ENCODE data around the gene TSPAN6.
A peak's percentile ranks its signal among the peaks of the same experiment; 100 is the strongest.

TSPAN6 gene

GRCh38 chrX:100647095-100647494 is 10.5 kb upstream of the TSPAN6 start:
- DNase-seq: no peak

GRCh38 chrX:100645106-100645505 is 8.5 kb upstream of the TSPAN6 start:
- DNase-seq: no peak

GRCh38 chrX:100643956-100644860 is 7.6 kb upstream of the TSPAN6 start, which contains the start of gene SRPX2:
Gene SRPX2, plus strand, starts transcription at chrX:100644199. Its CDS starts 2,124 bp downstream, at chrX:100646323.
- no peak for DNase-seq

- no peak for DNase-seq
These were observed 6.6 kb upstream of the TSPAN6 start for GRCh38 chrX:100643212-100643611.

GRCh38 chrX:100642290-100642689 is 5.7 kb upstream of the TSPAN6 start:
- no peak for DNase-seq

- DNase-seq: no peak
These were observed 651 bp downstream of the TSPAN6 start for GRCh38 chrX:100635989-100636320.

GRCh38 chrX:100635040-100635439 is 1.6 kb downstream of the TSPAN6 start:
- no peak for DNase-seq

- DNase-seq: peak; percentile 0
These were observed 10.6 kb downstream of the TSPAN6 start for GRCh38 chrX:100625985-100626491.

- DNase-seq: no peak
These were observed 13.6 kb downstream of the TSPAN6 start for GRCh38 chrX:100623001-100623400.

GRCh38 chrX:100615005-100615404 is 21.6 kb downstream of the TSPAN6 start:
- no peak for DNase-seq

GRCh38 chrX:100611951-100612350 is 24.7 kb downstream of the TSPAN6 start:
- no peak for DNase-seq

- DNase-seq: no peak
These were observed 27.0 kb downstream of the TSPAN6 start for GRCh38 chrX:100609591-100609990.

- DNase-seq: peak; percentile 10
These were observed 29.9 kb downstream of the TSPAN6 start for GRCh38 chrX:100606753-100607152.

- no peak for DNase-seq
These were observed 35.8 kb downstream of the TSPAN6 start for GRCh38 chrX:100600758-100601157.

GRCh38 chrX:100600340-100600739 is 36.3 kb downstream of the TSPAN6 start:
- DNase-seq: no peak

- no peak for DNase-seq
These were observed 37.1 kb downstream of the TSPAN6 start for GRCh38 chrX:100599456-100599855.

- DNase-seq: no peak
These were observed 40.0 kb downstream of the TSPAN6 start for GRCh38 chrX:100596601-100597000.

- no peak for DNase-seq
These were observed 43.0 kb downstream of the TSPAN6 start for GRCh38 chrX:100593581-100593980.

- DNase-seq: no peak
These were observed 43.5 kb downstream of the TSPAN6 start for GRCh38 chrX:100593126-100593525.

GRCh38 chrX:100591256-100592051 is 45.2 kb downstream of the TSPAN6 start:
- no peak for DNase-seq

GRCh38 chrX:100587861-100588260 is 48.7 kb downstream of the TSPAN6 start:
- DNase-seq: no peak

- DNase-seq: no peak
These were observed 49.9 kb downstream of the TSPAN6 start for GRCh38 chrX:100586747-100587146.

GRCh38 chrX:100584611-100585010 is 52.0 kb downstream of the TSPAN6 start, which contains the start of gene TNMD:
Gene TNMD, plus strand, starts transcription at chrX:100584936. Its CDS starts 83 bp downstream, at chrX:100585019.
- DNase-seq: no peak

Measured in GF-D8 (cell line).